GM19099 (cell line): ENCODE data around the gene FGD5.

Experiments
- POLR2A ChIP-seq: IDR thresholded peaks from 3 replicates; pipeline ENCODE4 v1.6.1; 2011; ENCODE audit warnings: low read depth; ENCODE audit not compliant: insufficient read length; ENCODE audit errors: extremely low read depth

FGD5 gene

DNA sequence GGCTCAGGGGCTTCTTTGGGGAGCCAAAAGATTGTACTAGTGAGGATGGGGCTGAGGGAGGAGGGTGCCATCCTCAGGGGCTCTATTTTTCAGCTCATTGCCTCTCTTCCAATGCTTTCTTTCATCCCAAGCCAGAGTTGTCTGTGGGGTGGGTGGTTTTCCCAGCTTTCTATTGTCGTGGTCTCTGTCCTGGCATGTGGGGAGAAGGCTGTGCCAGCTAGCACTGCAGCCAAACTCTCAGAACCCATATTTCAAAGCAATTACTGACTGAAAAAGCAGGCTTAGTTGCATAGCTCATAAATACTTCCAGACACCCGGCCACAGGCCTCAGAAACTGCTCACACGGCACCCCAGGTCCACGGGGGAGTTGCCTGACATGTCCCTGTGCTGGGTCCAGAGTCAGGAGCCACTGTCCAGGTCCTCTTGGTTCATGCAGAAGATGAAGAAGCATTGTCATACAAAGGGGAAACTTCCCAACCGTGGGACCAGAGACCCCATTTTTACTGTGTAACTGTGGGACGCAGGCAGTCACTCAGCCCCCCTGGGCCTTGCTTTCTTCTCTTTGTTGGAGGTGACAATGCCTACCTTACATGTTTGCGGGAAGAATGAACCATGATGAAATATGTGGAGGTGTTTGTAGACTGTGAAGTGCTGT lies 27.6 kb downstream of the FGD5 start:
- no peak for TF ChIP-seq POLR2A

- TF ChIP-seq POLR2A, result no peak
Observed at GRCh38 chr3:14847613-14848541, 29.1 kb downstream of the FGD5 start.

DNA sequence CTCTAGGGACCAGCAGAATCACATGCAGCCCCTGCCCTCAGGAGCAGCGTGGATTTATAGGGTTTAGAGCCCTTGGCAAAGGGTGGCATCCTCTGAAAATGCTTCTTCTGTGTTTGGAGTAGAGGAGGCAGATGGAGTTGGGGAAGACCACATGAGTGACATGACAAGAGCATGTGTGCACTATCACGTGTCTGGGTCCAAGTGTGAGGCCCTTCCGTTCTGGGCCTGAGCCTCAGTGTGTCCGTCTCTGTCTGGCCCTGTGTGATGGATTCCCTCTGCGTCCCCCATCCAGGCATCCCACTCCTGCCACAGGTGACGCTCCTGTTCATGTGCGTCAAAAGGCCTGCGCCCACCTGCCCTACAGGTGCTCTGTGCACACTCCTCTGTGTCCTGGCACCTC lies 30.1 kb downstream of the FGD5 start:
- TF ChIP-seq POLR2A, result no peak

DNA sequence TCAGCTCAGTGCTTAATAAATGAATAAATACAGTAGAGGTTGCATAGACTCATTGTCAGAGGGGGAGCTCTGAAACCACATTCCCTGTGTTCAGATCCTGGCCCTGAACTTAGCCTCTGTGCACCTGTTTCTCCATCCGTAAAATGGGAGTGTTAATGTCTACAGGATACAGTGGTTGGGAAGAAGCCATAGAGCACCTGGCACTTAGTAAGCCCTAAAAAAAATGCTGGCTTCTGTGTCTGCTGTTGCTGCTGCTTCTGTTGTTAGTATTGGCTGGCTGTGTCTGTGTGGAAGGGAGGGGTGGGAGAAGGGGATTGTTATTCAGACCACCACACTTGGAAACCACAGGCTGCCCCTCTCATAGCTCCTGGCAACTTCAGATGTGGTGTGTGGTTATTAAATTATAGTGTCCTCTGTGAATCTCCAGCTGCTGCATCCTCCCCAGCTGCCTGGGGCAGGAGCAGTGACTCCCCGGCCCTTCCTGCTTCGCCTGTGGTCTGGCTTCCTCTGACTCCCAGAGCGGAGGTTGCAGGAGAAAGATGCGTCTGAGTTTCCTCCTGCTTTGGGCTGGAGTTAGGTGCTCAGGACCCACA lies 31.0 kb downstream of the FGD5 start:
- TF ChIP-seq POLR2A, result no peak

DNA sequence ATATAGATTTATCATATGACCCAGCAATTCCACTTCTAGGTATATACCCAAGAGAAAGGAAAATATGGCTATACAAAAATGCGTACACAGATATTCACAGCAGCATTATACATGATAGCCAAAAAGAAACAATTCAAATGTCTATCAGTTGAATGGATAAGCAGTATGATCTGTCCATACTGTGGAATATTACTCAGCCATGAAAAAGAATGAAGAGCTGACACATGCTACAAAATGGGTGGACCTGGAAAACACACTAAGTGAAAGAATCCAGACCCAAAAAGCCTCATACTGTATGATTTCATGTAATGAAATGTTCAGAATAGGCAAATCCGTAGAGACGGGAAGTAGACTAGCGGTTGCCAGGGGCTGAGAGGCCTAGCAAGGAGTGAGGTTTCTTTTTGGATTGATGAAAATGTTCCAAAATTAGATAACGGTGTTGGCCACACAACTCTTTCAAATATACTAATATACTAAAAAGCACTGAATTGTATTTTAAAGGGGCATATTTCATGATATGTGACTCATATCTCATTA lies 33.4 kb downstream of the FGD5 start:
- no peak for TF ChIP-seq POLR2A

DNA sequence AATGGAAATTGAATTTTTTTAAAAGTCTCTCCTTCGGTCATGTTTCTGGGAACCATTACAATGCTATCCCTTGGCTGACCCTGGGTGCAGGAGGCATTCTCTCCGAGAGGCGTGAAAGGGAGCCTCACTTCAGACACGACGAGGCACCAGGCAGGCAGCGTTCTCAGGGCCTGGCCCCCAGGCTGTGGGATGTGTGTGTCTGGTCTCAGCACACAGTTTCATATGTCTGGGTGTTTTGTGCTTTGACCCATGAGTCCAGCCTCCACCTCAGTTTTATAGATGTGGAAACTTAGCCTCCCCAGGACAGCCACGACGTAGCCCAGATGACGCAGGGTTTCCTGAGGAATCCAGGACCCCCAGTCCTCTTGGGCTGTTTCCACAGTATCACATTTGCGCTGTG lies 34.0 kb downstream of the FGD5 start:
- no peak for TF ChIP-seq POLR2A

DNA sequence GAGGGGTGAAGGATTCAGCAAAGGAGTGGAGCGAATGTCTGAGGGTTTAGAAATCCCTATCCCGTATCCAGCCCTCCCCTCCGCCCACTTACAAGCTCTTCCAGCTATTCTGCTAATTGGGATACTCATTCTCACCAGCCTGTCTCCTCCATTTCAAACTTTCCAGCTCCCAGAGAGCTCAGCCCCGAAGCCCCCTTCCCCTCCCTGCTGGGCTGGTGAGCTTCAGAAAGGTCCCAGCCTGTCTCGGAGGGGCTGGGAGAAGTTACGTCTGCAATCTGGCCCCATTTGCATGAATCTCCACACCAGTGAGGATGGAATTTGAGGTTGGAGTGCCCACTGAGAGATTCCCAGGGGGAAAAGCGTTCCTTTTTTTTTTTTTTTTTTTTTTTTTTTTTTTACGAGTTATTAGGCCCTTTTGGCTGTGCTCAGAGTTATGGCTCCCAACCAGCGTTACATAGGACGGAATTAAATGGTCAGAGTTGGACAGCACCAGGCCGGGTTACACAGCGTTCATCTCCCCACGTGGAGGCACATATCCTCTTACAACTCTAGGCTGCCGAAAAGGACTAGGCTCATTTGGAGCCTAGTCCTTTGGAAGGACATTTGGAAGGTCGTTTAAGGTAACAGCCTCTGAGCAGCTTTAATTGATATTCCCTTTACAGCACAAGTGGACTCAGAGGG lies 34.6 kb downstream of the FGD5 start:
- TF ChIP-seq POLR2A, result no peak

- TF ChIP-seq POLR2A, result no peak
Observed at GRCh38 chr3:14857506-14857905, 38.7 kb downstream of the FGD5 start.

- TF ChIP-seq POLR2A, result no peak
Observed at GRCh38 chr3:14858105-14858504, 39.3 kb downstream of the FGD5 start.

DNA sequence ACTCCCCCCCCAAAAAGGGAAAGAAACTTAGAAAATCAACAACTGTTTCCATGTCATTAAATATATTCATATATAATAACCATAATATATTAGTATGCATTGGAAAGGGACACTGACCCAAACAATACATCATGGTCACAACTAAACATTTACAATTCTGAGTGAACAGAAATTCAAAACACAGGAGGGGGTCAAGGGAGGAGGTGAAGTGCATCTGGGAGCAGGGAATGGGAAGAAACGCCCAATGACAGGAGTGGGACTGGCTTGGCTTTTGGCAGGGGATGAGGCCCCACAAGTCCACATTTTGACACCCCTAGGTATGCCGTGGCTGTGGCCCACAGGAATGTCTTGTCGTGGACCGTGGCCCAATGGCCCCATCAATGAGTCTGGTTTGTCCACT lies 41.1 kb downstream of the FGD5 start:
- TF ChIP-seq POLR2A, result no peak

GRCh38 chr3:14861031-14861430 lies 42.3 kb downstream of the FGD5 start:
- TF ChIP-seq POLR2A, result no peak

DNA sequence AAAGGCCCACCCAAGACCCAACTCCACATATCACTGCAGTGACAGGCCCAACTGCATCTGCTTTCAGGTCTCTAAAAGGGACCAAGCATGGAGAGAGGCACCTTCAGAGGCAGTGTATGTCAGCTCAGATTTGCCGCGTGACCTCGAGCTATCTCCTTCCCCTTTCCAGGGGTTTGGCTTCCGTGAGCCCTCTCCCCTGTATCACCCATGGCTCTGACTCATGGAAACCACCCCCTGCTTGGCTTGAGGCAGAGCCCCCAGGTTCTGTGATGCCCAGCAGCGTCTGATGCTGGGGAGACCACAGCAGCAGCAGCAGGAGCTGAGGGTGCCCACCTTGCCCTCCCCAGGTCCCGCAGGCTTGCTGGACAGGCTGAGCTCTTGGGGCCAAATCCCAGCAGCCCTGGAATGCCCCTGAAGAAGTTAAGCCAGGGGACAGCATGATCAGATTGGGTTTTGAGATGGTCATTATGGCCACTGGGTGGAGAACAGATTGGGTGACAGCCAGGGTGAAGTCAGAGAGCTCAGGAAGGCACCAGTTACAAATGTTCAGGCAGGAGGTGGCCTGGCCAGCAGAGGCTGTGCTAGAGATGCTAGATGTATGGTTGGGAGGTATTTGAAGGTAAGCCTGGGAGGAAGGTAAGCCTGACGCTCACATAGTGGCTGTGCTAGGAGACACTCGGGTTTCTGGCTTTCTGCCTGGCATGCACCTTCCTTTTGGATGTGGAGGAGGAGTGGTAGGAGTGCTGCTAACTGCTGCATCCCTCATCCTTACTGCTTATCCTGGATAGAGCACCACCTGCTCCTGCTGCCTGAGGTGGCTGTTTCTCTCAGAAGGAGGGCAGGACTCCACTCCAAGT lies 42.9 kb downstream of the FGD5 start:
- no peak for TF ChIP-seq POLR2A

- no peak for TF ChIP-seq POLR2A
Observed at GRCh38 chr3:14862303-14862660, 43.5 kb downstream of the FGD5 start.

GRCh38 chr3:14862661-14863230 lies 44.0 kb downstream of the FGD5 start:
- TF ChIP-seq POLR2A, result no peak

GRCh38 chr3:14863333-14864100 lies 44.8 kb downstream of the FGD5 start:
- TF ChIP-seq POLR2A, result no peak
